NCI-H345 treated with DMSO at 0.1 percent for 48 hours (cell line): ENCODE data around the gene BID.

Experiments
- DNase-seq: peaks from one replicate; lab custom pipeline; 2025; ENCODE audit not compliant: unreplicated experiment; lab: John Stamatoyannopoulos, UW

The BID gene

DNA sequence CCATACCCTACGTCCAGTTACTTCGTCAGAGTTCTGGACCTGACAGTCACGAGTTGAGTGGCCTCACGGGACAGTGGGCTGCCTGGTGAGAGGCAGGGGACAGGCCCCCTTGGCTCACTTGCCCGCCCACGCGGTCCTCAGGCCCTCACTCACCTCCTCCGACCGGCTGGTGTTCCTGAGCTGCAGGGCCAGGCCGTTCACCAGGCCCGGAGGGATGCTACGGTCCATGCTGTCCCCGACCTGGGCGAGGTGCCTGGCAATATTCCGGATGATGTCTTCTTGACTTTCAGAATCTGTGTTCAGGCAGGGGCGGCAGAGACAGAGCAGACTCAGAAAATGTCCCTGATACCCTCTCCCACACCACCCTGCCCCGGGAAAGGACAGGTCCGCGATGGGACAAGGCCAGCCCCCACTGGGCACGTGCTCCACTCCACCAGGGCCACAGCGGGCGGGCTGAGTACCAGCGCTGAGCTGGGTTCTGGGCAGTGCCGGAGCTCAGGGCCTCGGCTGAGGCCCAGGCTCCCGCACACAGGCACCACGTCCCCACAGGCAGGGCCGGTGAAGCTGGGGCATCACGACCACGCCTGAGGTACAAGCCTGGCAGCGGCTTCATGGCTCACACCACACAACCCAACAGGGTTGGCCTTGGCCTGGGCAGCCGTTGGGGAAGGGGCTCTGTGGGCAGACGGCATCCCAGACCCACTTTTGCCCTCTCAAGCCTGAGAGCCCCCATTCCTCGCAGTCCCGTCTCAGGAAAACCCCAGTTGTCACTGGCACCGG is 34.9 kb downstream of the BID start:
- no peak for DNase-seq

- DNase-seq: no peak
Measured at GRCh38 chr22:17738386-17739128, 35.7 kb downstream of the BID start.

GRCh38 chr22:17734187-17734586 is 40.1 kb downstream of the BID start:
- no peak for DNase-seq

GRCh38 chr22:17733466-17733865 is 40.8 kb downstream of the BID start:
- no peak for DNase-seq

GRCh38 chr22:17732251-17732854 is 41.9 kb downstream of the BID start:
- no peak for DNase-seq

DNA sequence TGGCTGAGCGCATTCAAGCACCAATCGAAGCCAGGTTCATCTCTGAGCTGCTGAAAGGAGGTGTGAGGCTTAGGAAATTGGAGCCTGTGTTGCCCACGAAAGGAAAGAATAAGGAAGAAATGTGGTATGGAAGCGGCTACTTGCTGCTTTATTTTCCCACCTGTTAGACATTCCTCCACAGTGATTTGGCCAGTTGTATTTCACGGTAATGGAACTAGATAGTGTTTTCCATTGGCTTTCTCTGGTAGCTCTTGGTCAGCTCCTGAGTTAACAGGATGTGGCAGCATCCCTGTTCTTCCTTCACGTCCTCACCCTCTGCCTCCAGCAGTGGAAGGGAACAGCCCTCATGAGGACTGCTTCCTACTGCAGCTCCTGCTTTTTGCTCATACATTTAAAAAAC is 44.7 kb downstream of the BID start:
- DNase-seq: no peak

DNA sequence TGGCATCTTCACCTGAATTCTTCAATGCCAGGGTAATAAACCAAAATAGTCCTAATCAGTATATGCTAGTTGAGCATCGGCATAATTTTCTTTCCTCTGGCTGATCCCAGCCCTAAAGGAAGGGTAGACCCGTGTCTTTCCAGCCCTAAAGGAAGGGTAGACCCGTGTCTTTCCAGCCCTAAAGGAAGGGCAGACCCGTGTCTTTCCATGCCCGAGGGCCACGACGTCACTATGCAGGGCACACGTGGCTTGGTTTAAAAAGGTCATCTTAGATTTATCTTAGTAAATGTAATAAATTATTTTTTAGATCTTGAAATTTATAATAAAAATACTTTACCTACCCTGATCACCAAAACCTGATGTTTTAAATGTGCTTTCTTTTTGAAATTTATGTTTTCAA is 45.5 kb downstream of the BID start:
- no peak for DNase-seq

DNA sequence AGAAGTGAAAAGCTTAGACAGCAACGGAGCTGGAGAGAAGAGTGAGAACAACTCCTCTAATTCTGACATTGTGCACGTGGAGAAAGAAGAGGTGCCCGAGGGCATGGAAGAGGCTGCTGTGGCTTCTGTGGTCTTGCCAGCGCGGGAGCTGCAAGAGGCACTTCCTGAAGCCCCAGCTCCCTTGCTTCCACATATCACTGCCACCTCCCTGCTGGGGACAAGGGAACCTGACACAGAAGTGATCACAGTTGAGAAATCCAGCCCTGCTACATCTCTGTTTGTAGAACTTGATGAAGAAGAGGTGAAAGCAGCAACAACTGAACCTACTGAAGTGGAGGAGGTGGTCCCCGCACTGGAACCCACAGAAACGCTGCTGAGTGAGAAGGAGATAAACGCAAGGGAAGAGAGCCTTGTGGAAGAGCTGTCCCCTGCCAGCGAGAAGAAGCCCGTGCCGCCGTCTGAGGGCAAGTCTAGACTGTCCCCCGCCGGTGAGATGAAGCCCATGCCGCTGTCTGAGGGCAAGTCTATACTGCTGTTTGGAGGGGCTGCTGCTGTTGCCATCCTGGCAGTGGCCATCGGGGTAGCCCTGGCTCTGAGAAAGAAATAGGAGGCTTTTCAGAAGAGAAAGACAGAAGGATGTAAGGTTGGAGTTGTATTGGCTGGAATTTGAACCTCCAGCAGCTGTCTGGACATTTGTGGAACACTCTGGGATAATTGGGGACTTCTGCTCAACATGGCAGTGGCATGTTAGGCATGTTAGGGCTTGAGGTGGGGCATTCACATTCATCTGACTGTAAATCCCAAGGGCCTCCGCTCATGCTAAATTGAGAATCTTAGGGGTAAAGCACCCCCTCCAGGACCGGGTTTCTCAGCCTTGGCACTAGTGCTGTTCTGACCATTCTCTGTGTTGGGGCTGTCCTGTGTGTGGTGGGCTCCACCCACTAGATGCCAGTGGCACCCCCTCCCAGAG is 47.1 kb downstream of the BID start:
- DNase-seq: no peak

- no peak for DNase-seq
Measured at GRCh38 chr22:17726006-17726927, 48.0 kb downstream of the BID start.

- no peak for DNase-seq
Measured at GRCh38 chr22:17725500-17725796, 48.8 kb downstream of the BID start.

GRCh38 chr22:17724678-17725499 is 49.4 kb downstream of the BID start:
- DNase-seq: no peak

DNA sequence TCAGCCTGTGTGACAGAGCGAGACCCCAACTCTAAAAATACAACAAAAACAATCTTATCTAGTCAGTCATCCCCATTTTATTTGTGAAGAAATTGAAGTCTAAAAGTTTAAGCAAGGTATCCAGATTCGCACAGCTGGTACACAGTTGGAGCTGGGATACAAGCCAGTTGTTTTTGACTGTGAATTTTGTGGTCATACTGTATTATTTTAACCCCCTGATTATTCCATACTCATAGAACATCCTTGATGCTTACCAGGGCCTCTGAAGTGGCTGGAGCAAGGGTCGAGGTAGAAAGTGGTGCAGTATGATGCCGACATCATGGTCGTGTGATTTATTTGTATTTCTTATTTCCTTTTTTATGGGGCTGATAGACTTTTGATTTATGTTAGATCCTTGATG is 50.0 kb downstream of the BID start:
- DNase-seq: no peak

- no peak for DNase-seq
Measured at GRCh38 chr22:17719911-17720310, 54.4 kb downstream of the BID start.

GRCh38 chr22:17717708-17718107 is 56.6 kb downstream of the BID start:
- DNase-seq: no peak

DNA sequence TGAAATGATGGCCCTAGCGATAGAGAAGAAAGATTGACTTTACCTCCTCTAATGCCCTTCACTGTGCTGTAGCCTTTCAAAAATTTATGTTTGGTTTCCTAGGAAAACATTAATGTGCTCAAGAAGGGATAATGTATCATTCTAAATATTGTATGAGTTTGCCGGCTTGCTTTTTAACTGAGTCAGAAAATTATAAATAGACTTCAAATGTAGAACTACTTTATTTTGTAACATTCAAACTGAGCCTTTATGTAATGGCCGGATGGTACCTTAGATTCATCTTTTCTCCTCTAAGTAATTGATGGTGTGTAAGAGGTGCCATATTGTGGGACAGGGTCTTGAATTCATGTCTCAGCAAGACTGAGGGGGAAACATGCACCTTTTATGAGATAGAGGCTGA is 57.7 kb downstream of the BID start:
- DNase-seq: no peak

DNA sequence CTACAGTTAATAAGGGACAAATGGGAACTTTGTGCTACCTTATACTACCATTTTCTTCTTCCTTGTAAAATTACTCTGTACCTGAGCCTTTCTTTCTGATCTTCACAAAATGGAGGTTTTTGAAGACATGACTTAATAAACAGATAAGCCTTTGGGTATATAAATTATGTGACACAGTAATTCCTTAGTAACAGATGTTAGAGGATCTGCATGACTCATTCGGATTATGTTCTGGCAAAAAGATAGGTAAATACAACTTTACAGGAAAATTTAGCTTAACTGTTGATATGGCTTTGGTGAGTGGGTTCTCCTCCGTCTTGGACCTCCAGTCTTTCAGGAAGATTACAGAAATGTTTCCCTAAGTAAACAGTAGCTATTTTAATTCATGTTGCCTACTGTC is 61.8 kb downstream of the BID start:
- DNase-seq: no peak

DNA sequence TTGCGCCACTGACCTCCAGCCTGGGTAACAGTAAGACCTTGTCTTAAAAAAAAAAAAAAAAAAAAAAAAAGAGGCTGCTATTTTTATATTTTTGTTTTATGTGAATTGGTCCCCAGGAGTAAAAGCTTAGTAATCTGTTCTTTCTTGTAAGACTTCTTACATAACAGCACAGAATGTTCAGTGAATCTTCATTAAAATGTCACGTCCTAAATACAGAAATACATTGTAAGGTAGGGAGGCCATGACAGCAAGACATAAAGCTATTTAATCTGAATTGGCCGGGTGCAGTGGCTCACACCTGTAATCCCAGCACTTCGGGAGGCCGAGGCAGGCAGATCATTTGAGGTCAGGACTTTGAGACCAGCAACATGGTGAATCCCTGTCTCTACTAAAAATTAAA is 64.2 kb downstream of the BID start:
- DNase-seq: no peak

- DNase-seq: no peak
Measured at GRCh38 chr22:17707526-17707925, 66.7 kb downstream of the BID start.

GRCh38 chr22:17706947-17707346 is 67.3 kb downstream of the BID start:
- DNase-seq: no peak
